Smooth muscle cell (in vitro differentiated cells): Measurements from ENCODE around the gene CEBPZ. TPM values are rescaled to one million over a fixed set of nuclear protein-coding genes. Genes with fewer than 3 reads are reported as not detected.

Experiments used
- DNase-seq: peaks from one replicate; lab custom pipeline; 2025; ENCODE audit not compliant: unreplicated experiment; lab: John Stamatoyannopoulos, UW
- H2AFZ ChIP-seq: fragments of 200-600 bp; sonication (generic); 2 replicates; pipeline ENCODE4 v1.6.0; 2016; ENCODE audit warnings: antibody characterized with exemption, low read depth, mild to moderate bottlenecking
- H3F3A ChIP-seq: fragments of 200-600 bp; sonication (generic); 2 replicates; pipeline ENCODE4 v1.6.0; 2017; ENCODE audit warnings: antibody characterized with exemption, low read depth
- H3K27ac ChIP-seq: fragments of 200-600 bp; sonication (generic); 2 replicates; pipeline ENCODE4 v1.5.1; 2016; ENCODE audit warnings: low read depth, mild to moderate bottlenecking
- H3K27me3 ChIP-seq: fragments of 200-600 bp; sonication (generic); 2 replicates; pipeline ENCODE4 v1.6.1; 2016; ENCODE audit warnings: low read depth, mild to moderate bottlenecking
- H3K36me3 ChIP-seq: fragments of 200-600 bp; sonication (generic); 2 replicates; pipeline ENCODE4 v1.5.1; 2016; ENCODE audit warnings: low read depth
- H3K4me1 ChIP-seq: fragments of 200-600 bp; sonication (generic); 2 replicates; pipeline ENCODE4 v1.5.1; 2016; ENCODE audit warnings: low read depth
- H3K4me2 ChIP-seq: fragments of 200-600 bp; sonication (generic); 2 replicates; pipeline ENCODE4 v1.6.0; 2016; ENCODE audit warnings: mild to moderate bottlenecking
- H3K4me3 ChIP-seq: fragments of 200-600 bp; sonication (generic); 2 replicates; pipeline ENCODE4 v1.5.1; 2016; ENCODE audit warnings: mild to moderate bottlenecking
- H3K79me2 ChIP-seq: fragments of 200-600 bp; sonication (generic); 2 replicates; pipeline ENCODE4 v1.6.0; 2016; ENCODE audit warnings: low read depth, mild to moderate bottlenecking
- H3K9ac ChIP-seq: fragments of 200-600 bp; sonication (generic); 2 replicates; pipeline ENCODE4 v1.6.0; 2016; ENCODE audit warnings: low read depth
- H3K9me3 ChIP-seq: fragments of 200-600 bp; sonication (generic); replicated peaks from 2 replicates; pipeline ENCODE4 v1.5.1; 2016; ENCODE audit warnings: low read depth
- H4K20me1 ChIP-seq: fragments of 200-600 bp; sonication (generic); 2 replicates; pipeline ENCODE4 v1.6.0; 2016; ENCODE audit warnings: low read depth
- WGBS: methylation state at CpG from one replicate; pipeline ENCODE4 v1.1.7; 2016; ENCODE audit warnings: low lambda C conversion rate; 5-methylcytosine and 5-hydroxymethylcytosine counted together
- polyA plus RNA-seq: library from polyadenylated mRNA; unstranded; fragments of >200 nt; fragmentation: Nextera tagmentation; extraction: Ambion mirVana; gene quantifications from 2 replicates; pipeline ENCODE4 v1.2.1, GENCODE V29; 2016
- total RNA-seq: library from RNA; depleted of rRNA; stranded (reverse); fragments of >200 nt; gene quantifications from 2 replicates; pipeline ENCODE4 v1.2.3, GENCODE V29; 2014
- TF ChIP-seq, protein P1 (sequence below): fragments of 200-600 bp; sonication (generic); IDR thresholded peaks from 2 replicates; pipeline ENCODE4 v1.5.1; 2017; ENCODE audit warnings: borderline replicate concordance, mild to moderate bottlenecking, antibody characterized with exemption; ENCODE audit not compliant: insufficient read depth, poor library complexity, severe bottlenecking

Gene CEBPZ
- total and polyA plus RNA-seq, 2 experiments from 2014 or later, result 18.9 to 41.8 TPM

DNA sequence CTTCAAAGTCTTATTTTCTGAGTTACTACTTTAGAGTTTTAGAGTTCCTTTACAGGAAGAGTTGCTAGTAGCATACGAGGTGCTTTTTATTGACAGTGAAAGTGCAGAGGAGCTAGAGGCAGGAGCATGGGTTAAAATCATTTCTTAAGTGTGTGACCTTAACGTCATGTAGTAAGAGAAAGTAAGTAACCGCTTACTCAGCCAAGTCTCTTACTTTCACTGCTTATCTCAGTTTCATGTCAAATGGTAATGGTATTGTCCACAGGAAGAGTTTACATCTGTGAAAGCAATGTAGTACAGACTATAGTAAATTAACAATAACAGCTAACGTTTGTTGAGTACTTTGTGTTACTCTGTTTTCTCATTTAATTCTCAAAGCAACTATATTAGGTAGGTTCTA is 12.6 kb upstream of the CEBPZ start:
- Histone ChIP-seq H3K79me2 (no peaks in the 10 kb centered on the region), H3K27ac (no peak overlapping the region), H3K4me2 (no peak overlapping the region), H3K9ac (no peak overlapping the region), H3K4me1 (no peaks in the 10 kb centered on the region), H3K27me3 (no peaks in the 10 kb centered on the region), H3F3A (no peaks in the 10 kb centered on the region), H2AFZ (no peak overlapping the region), H3K4me3 (no peak overlapping the region), H4K20me1 (no peaks in the 10 kb centered on the region), H3K36me3 (peaks cover 26% of the 10 kb centered on the region), H3K9me3 (no peaks in the 10 kb centered on the region)
- TF ChIP-seq, protein P1, sequence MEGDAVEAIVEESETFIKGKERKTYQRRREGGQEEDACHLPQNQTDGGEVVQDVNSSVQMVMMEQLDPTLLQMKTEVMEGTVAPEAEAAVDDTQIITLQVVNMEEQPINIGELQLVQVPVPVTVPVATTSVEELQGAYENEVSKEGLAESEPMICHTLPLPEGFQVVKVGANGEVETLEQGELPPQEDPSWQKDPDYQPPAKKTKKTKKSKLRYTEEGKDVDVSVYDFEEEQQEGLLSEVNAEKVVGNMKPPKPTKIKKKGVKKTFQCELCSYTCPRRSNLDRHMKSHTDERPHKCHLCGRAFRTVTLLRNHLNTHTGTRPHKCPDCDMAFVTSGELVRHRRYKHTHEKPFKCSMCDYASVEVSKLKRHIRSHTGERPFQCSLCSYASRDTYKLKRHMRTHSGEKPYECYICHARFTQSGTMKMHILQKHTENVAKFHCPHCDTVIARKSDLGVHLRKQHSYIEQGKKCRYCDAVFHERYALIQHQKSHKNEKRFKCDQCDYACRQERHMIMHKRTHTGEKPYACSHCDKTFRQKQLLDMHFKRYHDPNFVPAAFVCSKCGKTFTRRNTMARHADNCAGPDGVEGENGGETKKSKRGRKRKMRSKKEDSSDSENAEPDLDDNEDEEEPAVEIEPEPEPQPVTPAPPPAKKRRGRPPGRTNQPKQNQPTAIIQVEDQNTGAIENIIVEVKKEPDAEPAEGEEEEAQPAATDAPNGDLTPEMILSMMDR, result no peak
- no peak for DNase-seq
- WGBS, result 86% methylated on average over 4 of the region's 4 CpGs

DNA sequence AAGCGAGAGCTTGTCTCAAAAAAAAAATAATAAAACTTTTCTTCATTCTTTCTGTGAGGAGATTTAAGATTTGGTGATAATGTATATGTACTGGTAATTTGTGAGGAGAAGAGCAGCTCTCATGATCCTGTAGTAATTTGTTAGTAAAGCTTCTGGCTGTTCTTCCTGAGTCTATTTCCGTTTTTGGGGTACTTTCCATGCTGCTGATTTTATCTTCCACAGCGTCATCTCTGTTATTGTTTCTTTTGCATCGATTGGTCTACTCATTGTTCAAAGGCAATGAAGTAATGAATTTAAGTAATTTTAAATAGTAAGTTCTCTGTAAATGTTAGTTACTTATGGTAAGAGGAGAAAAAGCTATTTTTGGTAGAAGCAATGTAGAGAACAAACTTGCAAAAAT is 12.0 kb upstream of the CEBPZ start:
- no peak overlapping the region for H3K27ac ChIP-seq
- DNase-seq, result no peak
- H3K79me2 ChIP-seq, result no peaks in the 10 kb centered on the region
- no peaks in the 10 kb centered on the region for H3F3A ChIP-seq
- H3K9me3 ChIP-seq, result no peaks in the 10 kb centered on the region
- H3K4me2 ChIP-seq, result no peak overlapping the region
- no peaks in the 10 kb centered on the region for H4K20me1 ChIP-seq
- WGBS, result 95% methylated on average over 4 of the region's 4 CpGs
- H3K36me3 ChIP-seq, result peaks cover 24% of the 10 kb centered on the region
- H3K4me3 ChIP-seq, result no peak overlapping the region
- no peaks in the 10 kb centered on the region for H3K27me3 ChIP-seq
- no peak overlapping the region for H2AFZ ChIP-seq
- no peak overlapping the region for H3K9ac ChIP-seq
- TF ChIP-seq, protein P1, result no peak
- no peaks in the 10 kb centered on the region for H3K4me1 ChIP-seq

DNA sequence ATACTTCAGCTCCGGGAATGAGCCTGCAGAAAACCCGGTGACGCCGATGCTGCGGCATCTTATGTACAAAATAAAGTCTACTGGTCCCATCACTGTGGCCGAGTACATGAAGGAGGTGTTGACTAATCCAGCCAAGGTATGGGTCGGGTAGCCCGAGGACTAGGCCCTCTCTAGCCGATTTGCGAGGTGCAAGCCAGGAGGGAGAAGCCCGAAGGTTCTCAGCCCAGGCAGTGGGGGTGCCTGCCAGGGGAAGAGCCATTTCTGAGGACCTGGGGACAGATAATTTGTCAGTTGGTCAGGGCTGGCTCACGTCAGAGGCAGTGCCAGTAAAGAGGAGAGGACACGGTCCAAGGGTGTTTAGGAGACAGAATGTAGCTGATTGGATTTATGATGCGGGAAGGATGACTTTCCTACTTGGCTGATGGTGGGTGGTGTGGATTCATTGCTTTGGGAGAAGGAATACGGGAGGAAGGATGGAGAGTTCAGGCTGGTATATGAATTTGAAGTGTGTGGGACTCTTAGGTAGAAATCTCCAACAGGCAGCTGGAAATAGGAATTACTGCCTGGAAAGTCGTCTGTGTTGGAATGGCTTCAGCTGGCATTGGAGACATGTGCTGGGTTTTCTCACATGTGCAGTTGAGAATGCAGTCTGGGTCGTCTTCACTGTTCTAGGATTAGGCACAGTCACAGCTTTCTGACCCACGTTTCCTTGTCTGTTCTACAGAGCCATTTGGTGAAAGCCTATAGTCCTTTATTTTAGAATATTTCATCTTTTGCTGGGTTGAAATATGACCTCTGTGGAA is 936 bp upstream of the CEBPZ start:
- Histone ChIP-seq H3K9ac (peak overlapping the region; percentile 84), H3K27ac (peak overlapping the region; percentile 88)

More for the DNA sequence above, 936 bp upstream of the CEBPZ start:
- Histone ChIP-seq H2AFZ (peak overlapping the region; percentile 83), H3K9me3 (no peaks in the 10 kb centered on the region), H3K36me3 (no peaks in the 10 kb centered on the region), H4K20me1 (peaks cover 31% of the 10 kb centered on the region), H3K79me2 (peaks cover 74% of the 10 kb centered on the region), H3K4me1 (peaks cover 19% of the 10 kb centered on the region), H3K27me3 (no peaks in the 10 kb centered on the region), H3K4me3 (peak overlapping the region; percentile 62), H3F3A (no peaks in the 10 kb centered on the region), H3K4me2 (peak overlapping the region; percentile 100)
- TF ChIP-seq, protein P1, result no peak
- WGBS, result 10% methylated on average over 18 of the region's 18 CpGs
- DNase-seq, result peak; percentile 26
